Ovary (tissue), 3 donors: ENCODE data around the gene PDSS2.

ENCODE experiments used
- EP300 ChIP-seq: sonication (generic); formaldehyde crosslinking; IDR thresholded peaks from one replicate; pipeline ENCODE4 v1.6.1; 2017; ENCODE audit warnings: antibody characterized with exemption
- POLR2A ChIP-seq: fragments of 450-650 bp; IDR thresholded peaks from one replicate; pipeline ENCODE4 v1.6.1; 2017; ENCODE audit warnings: antibody characterized with exemption, mild to moderate bottlenecking, moderate library complexity
- TF ChIP-seq, protein P1 (sequence below), 3 donors: fragments of 450-650 bp in 2 of 3; fragments of 200-600 bp in 1 of 3; IDR thresholded peaks; one replicate each; pipeline versions ENCODE4 v1.5.1 to v1.8.0; 2016 to 2022; ENCODE audit warnings: antibody characterized with exemption in 3 of 3, mild to moderate bottlenecking in 1 of 3
- donor health status: DM: no; HTN: no; CAD: no.

DNA sequence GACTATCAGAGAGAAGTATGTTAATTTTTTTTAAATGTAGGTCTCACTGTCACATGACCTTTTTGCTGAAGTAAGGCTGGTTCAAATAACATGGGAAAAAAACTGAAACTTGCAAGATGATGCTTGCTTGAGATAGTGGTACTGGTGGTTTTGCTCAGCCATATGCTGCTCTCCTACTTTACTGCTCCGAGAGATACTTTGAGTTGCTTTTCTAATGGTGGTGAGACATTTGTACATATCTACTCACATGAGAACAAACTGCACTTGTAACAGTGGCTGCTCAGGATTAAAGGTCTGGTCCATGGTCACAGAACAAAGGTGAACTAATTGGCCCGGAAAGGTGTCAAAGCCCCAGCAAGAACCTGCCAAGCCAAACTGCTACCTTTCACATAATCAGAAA lies 237.8 kb downstream of the PDSS2 start:
- TF ChIP-seq, protein P1, sequence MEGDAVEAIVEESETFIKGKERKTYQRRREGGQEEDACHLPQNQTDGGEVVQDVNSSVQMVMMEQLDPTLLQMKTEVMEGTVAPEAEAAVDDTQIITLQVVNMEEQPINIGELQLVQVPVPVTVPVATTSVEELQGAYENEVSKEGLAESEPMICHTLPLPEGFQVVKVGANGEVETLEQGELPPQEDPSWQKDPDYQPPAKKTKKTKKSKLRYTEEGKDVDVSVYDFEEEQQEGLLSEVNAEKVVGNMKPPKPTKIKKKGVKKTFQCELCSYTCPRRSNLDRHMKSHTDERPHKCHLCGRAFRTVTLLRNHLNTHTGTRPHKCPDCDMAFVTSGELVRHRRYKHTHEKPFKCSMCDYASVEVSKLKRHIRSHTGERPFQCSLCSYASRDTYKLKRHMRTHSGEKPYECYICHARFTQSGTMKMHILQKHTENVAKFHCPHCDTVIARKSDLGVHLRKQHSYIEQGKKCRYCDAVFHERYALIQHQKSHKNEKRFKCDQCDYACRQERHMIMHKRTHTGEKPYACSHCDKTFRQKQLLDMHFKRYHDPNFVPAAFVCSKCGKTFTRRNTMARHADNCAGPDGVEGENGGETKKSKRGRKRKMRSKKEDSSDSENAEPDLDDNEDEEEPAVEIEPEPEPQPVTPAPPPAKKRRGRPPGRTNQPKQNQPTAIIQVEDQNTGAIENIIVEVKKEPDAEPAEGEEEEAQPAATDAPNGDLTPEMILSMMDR (IDR thresholded peaks at IDR 0.05): no peak
- TF ChIP-seq POLR2A: no peak
- TF ChIP-seq EP300: no peak
